HCT116 (cell line): Measurements from ENCODE around the gene ATP8A2. TPM values are rescaled to one million over a fixed set of nuclear protein-coding genes. Genes with fewer than 3 reads are reported as not detected.

ENCODE experiments used
- ATAC-seq: fragments of 200-7000 bp; cut with Tn5 transposase; 2 replicates; pipeline ENCODE4 v1.9.1; 2020; ENCODE audit warnings: mild to moderate bottlenecking, moderate library complexity
- BruUV-seq: library from RNA; stranded (reverse); fragments of 400-500 nt; replicated peaks from 2 replicates; lab custom pipeline; 2021; lab: Mats Ljungman, UMichigan
- CTCF ChIA-PET: fragments of 300-600 bp; sonication (Branson Sonifier 250); formaldehyde crosslinking; loops from one replicate; lab custom pipeline; 2021; ENCODE audit warnings: antibody characterized with exemption; lab: Charles Lee
- POLR2A ChIA-PET: fragments of 300-600, 350-600 bp; sonication (Branson Sonifier 250); formaldehyde crosslinking; loops from one replicate; lab custom pipeline; 2021; ENCODE audit warnings: antibody characterized with exemption; lab: Charles Lee
- RAD21 ChIA-PET, 2 experiments: fragments of 300-600 bp; sonication (Branson Sonifier 250); formaldehyde crosslinking; loops; one replicate each; lab custom pipeline; 2023; ENCODE audit warnings: low total read pairs in 2 of 2; ENCODE audit not compliant: uncharacterized antibody in 2 of 2, unreplicated experiment in 2 of 2, low non-redundant PET in 1 of 2; lab: Charles Lee
- DNase-seq: peaks from one replicate; pipeline ENCODE4 v3.0.0-alpha.2; 2010; ENCODE audit warnings: low read depth, low spot score
- H2AFZ ChIP-seq: fragments of 200-600 bp; shearing (Covaris generic), sonication (generic); 2 replicates; pipeline ENCODE4 v1.6.1; 2017; ENCODE audit warnings: low read depth, mixed run types, mixed read lengths, antibody characterized with exemption, low read length; ENCODE audit not compliant: poor library complexity, severe bottlenecking
- H3K27ac ChIP-seq: 2 replicates; pipeline ENCODE4 v1.5.1; 2012; ENCODE audit warnings: low read depth, low read length
- H3K27me3 ChIP-seq: fragments of 200-600 bp; sonication (generic); 2 replicates; pipeline ENCODE4 v1.6.1; 2016; ENCODE audit warnings: mixed run types, low read length, mixed read lengths; ENCODE audit not compliant: insufficient read depth
- H3K36me3 ChIP-seq, 2 experiments: fragments of 200-500 bp in 1 of 2; fragments of 200-600 bp in 1 of 2; sonication (Bioruptor generic) in 1 of 2; sonication (generic) in 1 of 2; 2 replicates each; pipeline versions ENCODE4 v1.5.1 to v1.6.1; 2014 to 2016; ENCODE audit warnings: low read length in 2 of 2, inconsistent platforms in 1 of 2, mixed read lengths in 1 of 2, mixed run types in 1 of 2; ENCODE audit not compliant: insufficient read depth in 2 of 2, control insufficient read depth in 1 of 2
- H3K4me1 ChIP-seq, 2 experiments: fragments of 200-600 bp in 1 of 2; sonication (generic) in 1 of 2; 2 replicates each; pipeline versions ENCODE4 v1.5.1 to v1.6.1; 2012 to 2017; ENCODE audit warnings: low read length in 2 of 2, inconsistent platforms in 1 of 2, mild to moderate bottlenecking in 1 of 2, mixed read lengths in 1 of 2, mixed run types in 1 of 2, moderate library complexity in 1 of 2; ENCODE audit not compliant: insufficient read depth in 2 of 2, control insufficient read depth in 1 of 2
- H3K4me2 ChIP-seq: fragments of 200-600 bp; sonication (generic); 2 replicates; pipeline ENCODE4 v1.6.1; 2017; ENCODE audit warnings: mixed run types, low read length, mixed read lengths
- H3K4me3 ChIP-seq, 2 experiments: fragments of 200-600 bp in 1 of 2; sonication (generic) in 1 of 2; replicated peaks in 1 of 2; 2 replicates each; pipeline ENCODE4 v1.5.1; 2011 to 2016; ENCODE audit warnings: low read length in 2 of 2, control low read depth in 1 of 2, low read depth in 1 of 2, mild to moderate bottlenecking in 1 of 2, mixed read lengths in 1 of 2, mixed run types in 1 of 2
- H3K79me2 ChIP-seq: fragments of 200-600 bp; sonication (generic); 2 replicates; pipeline ENCODE4 v1.6.1; 2017; ENCODE audit warnings: mild to moderate bottlenecking, mixed run types, low read length, moderate library complexity, mixed read lengths; ENCODE audit not compliant: insufficient read depth
- H3K9ac ChIP-seq: fragments of 200-600 bp; sonication (generic); 2 replicates; pipeline ENCODE4 v1.6.1; 2016; ENCODE audit warnings: low read length, mixed read lengths
- H3K9me2 ChIP-seq: fragments of 200-600 bp; sonication (generic), shearing (Covaris generic); 2 replicates; pipeline ENCODE4 v1.6.1; 2017; ENCODE audit warnings: mixed run types, mild to moderate bottlenecking, moderate library complexity; ENCODE audit not compliant: insufficient read depth
- H3K9me3 ChIP-seq, 2 experiments: fragments of 200-500 bp in 1 of 2; fragments of 200-600 bp in 1 of 2; sonication (Bioruptor generic) in 1 of 2; sonication (generic) in 1 of 2; 2 replicates each; pipeline ENCODE4 v1.6.1; 2014 to 2017; ENCODE audit warnings: low read length in 2 of 2, mixed read lengths in 2 of 2, inconsistent platforms in 1 of 2, low read depth in 1 of 2, mild to moderate bottlenecking in 1 of 2, mixed run types in 1 of 2, moderate library complexity in 1 of 2; ENCODE audit not compliant: control insufficient read depth in 1 of 2, insufficient read depth in 1 of 2
- H4K20me1 ChIP-seq: fragments of 200-600 bp; sonication (generic), shearing (Covaris generic); 2 replicates; pipeline ENCODE4 v1.6.1; 2017; ENCODE audit warnings: mixed run types, mild to moderate bottlenecking, moderate library complexity; ENCODE audit not compliant: insufficient read depth
- EGR1 ChIP-seq: IDR thresholded peaks from 2 replicates; pipeline ENCODE4 v1.6.1; 2012; ENCODE audit warnings: low read depth
- ELF1 ChIP-seq: IDR thresholded peaks from 2 replicates; pipeline ENCODE4 v1.6.1; 2012; ENCODE audit warnings: low read depth, borderline replicate concordance
- EZH2phosphoT487 ChIP-seq: fragments of 200-600 bp; IDR thresholded peaks from 2 replicates; pipeline ENCODE4 v1.6.1; 2018; ENCODE audit warnings: antibody characterized with exemption, borderline replicate concordance
- FOSL1 ChIP-seq: IDR thresholded peaks from 2 replicates; pipeline ENCODE4 v1.6.1; 2012; ENCODE audit warnings: low read depth
- JUND ChIP-seq: IDR thresholded peaks from 2 replicates; pipeline ENCODE4 v1.6.1; 2012
- POLR2A ChIP-seq: IDR thresholded peaks from 2 replicates; pipeline ENCODE4 v1.7.0; 2011; ENCODE audit warnings: borderline replicate concordance; ENCODE audit not compliant: insufficient read depth, insufficient read length; ENCODE audit errors: extremely low read depth
- RAD21 ChIP-seq: IDR thresholded peaks from 2 replicates; pipeline ENCODE4 v1.6.1; 2012; ENCODE audit warnings: low read depth, mild to moderate bottlenecking
- SIN3A ChIP-seq: IDR thresholded peaks from 2 replicates; pipeline ENCODE4 v1.6.1; 2012; ENCODE audit warnings: low read depth
- SP1 ChIP-seq: IDR thresholded peaks from 2 replicates; pipeline ENCODE4 v1.6.1; 2012; ENCODE audit warnings: low read depth
- SRF ChIP-seq: IDR thresholded peaks from 2 replicates; pipeline ENCODE4 v1.6.1; 2012; ENCODE audit warnings: low read depth
- YY1 ChIP-seq: IDR thresholded peaks from 2 replicates; pipeline ENCODE4 v1.6.1; 2011; ENCODE audit warnings: low read length, low read depth, moderate library complexity, mild to moderate bottlenecking; ENCODE audit not compliant: insufficient replicate concordance; ENCODE audit errors: extremely low read depth
- ZFX ChIP-seq: fragments of 450-650 bp; IDR thresholded peaks from 2 replicates; pipeline ENCODE4 v1.6.1; 2017
- ZNF274 ChIP-seq: fragments of 200-500 bp; sonication (Bioruptor generic); IDR thresholded peaks from 2 replicates; pipeline ENCODE4 v1.6.1; 2014; ENCODE audit warnings: mild to moderate bottlenecking, low read depth, low read length, inconsistent platforms
- intact Hi-C: fragments of 100-400 bp; cut with micrococcal nuclease; formaldehyde crosslinking; loops from 2 replicates; pipeline ENCODE4 v1.10.0; 2022
- total RNA-seq: library from RNA; stranded (reverse); gene quantifications from one replicate; pipeline ENCODE4 v1.2.1, GENCODE V29; 2021; ENCODE audit not compliant: unreplicated experiment
- TF ChIP-seq, protein P1 (sequence below): IDR thresholded peaks from 2 replicates; pipeline ENCODE4 v1.6.1; 2012
- TF ChIP-seq, protein P2 (sequence below), 3 experiments: fragments of 200-600 bp in 1 of 3; sonication (generic) in 1 of 3; IDR thresholded peaks in 2 of 3; conservative IDR thresholded peaks in 1 of 3; 2 replicates each; pipeline ENCODE4 v1.5.1; 2012 to 2017; ENCODE audit warnings: low read depth in 2 of 3, low read length in 2 of 3, antibody characterized with exemption in 1 of 3, borderline replicate concordance in 1 of 3, control low read depth in 1 of 3, mild to moderate bottlenecking in 1 of 3, mixed read lengths in 1 of 3, mixed run types in 1 of 3, moderate library complexity in 1 of 3; ENCODE audit not compliant: insufficient read depth in 1 of 3

Gene ATP8A2
- total RNA-seq, 1 experiment from 2014 or later = not detected

DNA sequence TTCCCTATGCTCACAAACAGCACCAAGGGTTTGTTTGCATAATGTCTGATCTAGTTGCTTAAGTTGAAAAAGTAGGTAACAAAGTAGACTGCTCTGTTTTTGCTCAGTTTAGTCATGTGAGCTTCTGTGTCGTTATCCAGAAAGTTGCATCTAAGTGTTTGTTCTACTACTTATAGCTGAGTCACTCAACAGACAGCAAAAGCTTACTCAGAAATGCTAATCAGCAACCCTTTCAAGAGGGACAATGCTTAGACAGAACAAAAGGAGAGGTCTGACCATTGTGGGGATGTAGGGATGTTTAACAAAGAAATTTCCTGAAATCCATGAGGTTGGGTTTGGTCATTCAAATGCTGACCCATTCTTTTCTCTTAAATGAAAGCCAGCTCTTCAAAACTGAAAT lies 106.4 kb downstream of the ATP8A2 start:
- no peak for ATAC-seq
- Histone ChIP-seq H3K4me3 (no peak overlapping the region), H4K20me1 (no peaks in the 10 kb centered on the region), H3K79me2 (no peaks in the 10 kb centered on the region), H3K36me3 (no peaks in the 10 kb centered on the region), H3K9me2 (no peaks in the 10 kb centered on the region), H3K9ac (no peak overlapping the region), H3K9me3 (no peaks in the 10 kb centered on the region)
- intact Hi-C loops = no loop called here
- RAD21 ChIA-PET = no interaction called here
- BruUV-seq = no TSS peak
- TF ChIP-seq SP1 = no peak
- no peak for TF ChIP-seq FOSL1
- TF ChIP-seq, protein P1, sequence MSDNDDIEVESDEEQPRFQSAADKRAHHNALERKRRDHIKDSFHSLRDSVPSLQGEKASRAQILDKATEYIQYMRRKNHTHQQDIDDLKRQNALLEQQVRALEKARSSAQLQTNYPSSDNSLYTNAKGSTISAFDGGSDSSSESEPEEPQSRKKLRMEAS = no peak
- no peak for TF ChIP-seq YY1
- TF ChIP-seq EGR1 = no peak
- TF ChIP-seq ZNF274 = no peak
- no peak for TF ChIP-seq JUND
- TF ChIP-seq POLR2A = no peak
- no peak for TF ChIP-seq SIN3A
- TF ChIP-seq ZFX = no peak
- TF ChIP-seq RAD21 = no peak
- TF ChIP-seq ELF1 = no peak
- TF ChIP-seq, all 23 proteins: peak for 0
- ChIA-PET CTCF (no interaction called here), POLR2A (no interaction called here)
- Histone ChIP-seq H2AFZ (no peak overlapping the region), H3K4me2 (no peak overlapping the region), H3K27ac (no peak overlapping the region), H3K4me1 (no peaks in the 10 kb centered on the region), H3K27me3 (0 out of 2 replicates have a peak, but pooled peaks cover 11% of the 10 kb centered on the region)
- no peak for DNase-seq

DNA sequence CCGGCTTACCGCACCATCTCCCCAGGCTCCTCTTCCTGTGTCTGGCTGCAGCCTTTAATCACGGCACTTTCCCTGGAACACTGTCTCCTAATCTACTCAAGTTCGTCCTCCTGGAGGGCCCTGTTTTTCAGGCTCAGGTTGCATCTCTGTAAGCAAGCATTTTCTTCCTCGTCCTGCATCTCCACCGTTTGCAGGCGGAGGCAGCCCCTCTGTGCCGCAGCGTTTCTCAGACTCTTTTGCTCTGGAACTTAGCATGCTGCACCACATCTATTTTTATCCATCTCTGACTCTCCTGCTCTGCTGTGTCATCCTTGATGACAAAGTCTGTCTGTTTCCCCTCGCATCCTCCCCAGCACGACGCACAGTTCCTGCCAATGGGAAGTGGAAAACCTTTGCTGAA lies 117.5 kb downstream of the ATP8A2 start:
- POLR2A ChIA-PET = no interaction called here

More for the DNA sequence above, 117.5 kb downstream of the ATP8A2 start:
- ChIA-PET RAD21 (no interaction called here), CTCF (no interaction called here)
- TF ChIP-seq ZNF274 = no peak
- no peak for TF ChIP-seq EZH2phosphoT487
- TF ChIP-seq, protein P2, sequence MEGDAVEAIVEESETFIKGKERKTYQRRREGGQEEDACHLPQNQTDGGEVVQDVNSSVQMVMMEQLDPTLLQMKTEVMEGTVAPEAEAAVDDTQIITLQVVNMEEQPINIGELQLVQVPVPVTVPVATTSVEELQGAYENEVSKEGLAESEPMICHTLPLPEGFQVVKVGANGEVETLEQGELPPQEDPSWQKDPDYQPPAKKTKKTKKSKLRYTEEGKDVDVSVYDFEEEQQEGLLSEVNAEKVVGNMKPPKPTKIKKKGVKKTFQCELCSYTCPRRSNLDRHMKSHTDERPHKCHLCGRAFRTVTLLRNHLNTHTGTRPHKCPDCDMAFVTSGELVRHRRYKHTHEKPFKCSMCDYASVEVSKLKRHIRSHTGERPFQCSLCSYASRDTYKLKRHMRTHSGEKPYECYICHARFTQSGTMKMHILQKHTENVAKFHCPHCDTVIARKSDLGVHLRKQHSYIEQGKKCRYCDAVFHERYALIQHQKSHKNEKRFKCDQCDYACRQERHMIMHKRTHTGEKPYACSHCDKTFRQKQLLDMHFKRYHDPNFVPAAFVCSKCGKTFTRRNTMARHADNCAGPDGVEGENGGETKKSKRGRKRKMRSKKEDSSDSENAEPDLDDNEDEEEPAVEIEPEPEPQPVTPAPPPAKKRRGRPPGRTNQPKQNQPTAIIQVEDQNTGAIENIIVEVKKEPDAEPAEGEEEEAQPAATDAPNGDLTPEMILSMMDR (IDR thresholded peaks at IDR 0.05 in 2 of 3, conservative IDR thresholded peaks at IDR 0.05 in 1 of 3; ENCODE audit: borderline replicate concordance in 1 of 3, insufficient read depth in 1 of 3, low read depth in 2 of 3, low read length in 2 of 3) = no peak
- no peak for TF ChIP-seq ELF1
- TF ChIP-seq SP1 = no peak
- no peak for TF ChIP-seq SRF
- no peak for TF ChIP-seq EGR1
- Histone ChIP-seq H3K9me2 (no peaks in the 10 kb centered on the region), H3K36me3 (no peaks in the 10 kb centered on the region), H3K79me2 (no peaks in the 10 kb centered on the region), H3K4me3 (no peak overlapping the region), H3K4me2 (no peak overlapping the region), H3K9ac (no peak overlapping the region), H3K4me1 (no peaks in the 10 kb centered on the region), H2AFZ (no peak overlapping the region), H3K27ac (no peak overlapping the region), H4K20me1 (no peaks in the 10 kb centered on the region), H3K27me3 (peaks cover 76% of the 10 kb centered on the region), H3K9me3 (no peaks in the 10 kb centered on the region)
- intact Hi-C loops = no loop called here
- DNase-seq = no peak
- no peak for ATAC-seq
- BruUV-seq = no TSS peak
